ENCODE measurements around the gene ZNF556. TPM values are rescaled to one million over a fixed set of nuclear protein-coding genes. Genes with fewer than 3 reads are reported as not detected.

ZNF556 gene
- polyA plus RNA-seq, 1 donor (not counting 4 experiments of a cell fraction or from before 2014, with no cell fraction given), result 0.01 TPM

DNA sequence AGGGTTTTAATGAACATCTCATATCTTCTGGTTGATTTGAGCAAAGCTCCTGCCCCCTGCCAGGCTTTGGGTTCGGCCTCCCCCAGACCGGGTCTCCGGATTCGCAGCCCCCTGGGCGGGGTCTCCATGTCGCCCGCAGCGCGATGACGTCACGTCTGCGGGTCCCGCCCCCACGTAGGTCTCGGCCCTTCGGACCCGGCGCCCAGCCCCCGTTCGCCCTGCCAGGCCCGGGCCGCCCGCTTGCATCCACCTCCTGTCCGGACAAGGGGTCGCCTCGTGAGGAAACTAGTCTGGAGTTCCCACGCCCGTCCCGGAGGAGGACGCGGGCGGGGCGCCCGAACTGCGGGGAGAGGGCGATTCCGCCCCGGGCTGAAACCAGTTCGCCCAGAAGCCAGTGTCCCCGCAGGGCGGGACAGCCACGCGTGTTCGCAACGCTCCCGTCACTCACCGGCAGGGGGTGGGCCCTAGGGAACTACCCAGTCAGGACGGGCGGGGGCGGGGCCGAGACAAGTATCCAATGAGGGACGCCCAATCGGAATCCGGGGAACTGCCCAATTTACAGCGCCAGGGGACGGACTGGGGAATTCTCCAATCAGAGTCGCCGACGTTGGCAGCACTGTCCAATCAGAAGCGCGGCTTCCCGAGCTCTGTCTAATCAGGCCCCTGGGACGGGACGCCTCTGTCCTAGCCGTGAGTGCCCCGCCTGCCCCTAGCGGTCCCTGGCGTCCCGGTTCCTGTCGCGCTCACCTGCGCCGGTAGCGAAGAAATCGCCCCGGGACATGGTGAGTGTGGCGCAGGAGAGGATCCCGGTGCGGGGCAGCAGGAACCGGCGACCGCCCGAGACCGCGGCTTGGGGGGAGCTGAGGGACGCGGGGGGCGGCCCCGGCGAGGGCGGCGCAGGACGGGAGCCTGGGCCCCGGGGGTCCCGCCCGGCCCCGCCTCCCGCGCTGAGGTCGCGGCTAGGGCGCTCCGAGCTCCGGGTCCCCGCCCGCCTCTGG lies 26.0 kb upstream of the ZNF556 start, which contains the start of gene ZNF555:
Gene ZNF555 (plus strand): TSS at position 682 of the 998 bp plus-strand sequence. CDS start 98 bp downstream, at position 780.
- FAIRE-seq (peak; percentile 79), DNase-seq (ENCODE audit: low read depth, low spot score) (peak; percentile 87)
- Histone ChIP-seq H3K27me3 (ENCODE audit: control insufficient read depth, extremely low read depth, insufficient read depth, low read length) (no peaks in the 10 kb centered on the region), H3K36me3 (ENCODE audit: control insufficient read depth in 2 of 2, extremely low read depth in 1 of 2, insufficient read depth in 2 of 2, low read length in 2 of 2) (peaks cover 0 to 4% of the 10 kb centered on the region in 2 experiments), H2AFZ (ENCODE audit: control insufficient read depth, low read length) (peak within 1 kb of the TSS; percentile 74), H3K4me2 (ENCODE audit: control insufficient read depth, extremely low read depth, insufficient read depth, low read depth, low read length) (peak within 1 kb of the TSS; percentile 97), H4K20me1 (ENCODE audit: control insufficient read depth, extremely low read depth, insufficient read depth, low read length) (no peaks in the 10 kb centered on the region), H3K9me1 (ENCODE audit: control insufficient read depth, extremely low read depth, insufficient read depth, low read length) (no peaks in the 10 kb centered on the region), H3K9me3 (ENCODE audit: control insufficient read depth, low read depth, low read length) (peaks cover 3% of the 10 kb centered on the region), H3K27ac (ENCODE audit: control insufficient read depth, insufficient read depth, low read length) (peak within 1 kb of the TSS; percentile 61), H3K79me2 (ENCODE audit: control insufficient read depth, insufficient read depth, low read length) (peaks cover 13% of the 10 kb centered on the region), H3K4me1 (ENCODE audit: control insufficient read depth, extremely low read depth, insufficient read depth, low read length) (peaks cover 4% of the 10 kb centered on the region), H3K9ac (ENCODE audit: control insufficient read depth, extremely low read depth, insufficient read depth, low read length) (peak within 1 kb of the TSS; percentile 74), H3K4me3 (ENCODE audit: control insufficient read depth in 2 of 3, extremely low read depth in 1 of 3, insufficient read depth in 2 of 3, low read depth in 1 of 3, low read length in 3 of 3) (peak within 1 kb of the TSS; percentile 75 to 86 (median 78))
- no peak for TF ChIP-seq EZH2 (IDR thresholded peaks at IDR 0.05; ENCODE audit: low read length)
- TF ChIP-seq, protein P1, sequence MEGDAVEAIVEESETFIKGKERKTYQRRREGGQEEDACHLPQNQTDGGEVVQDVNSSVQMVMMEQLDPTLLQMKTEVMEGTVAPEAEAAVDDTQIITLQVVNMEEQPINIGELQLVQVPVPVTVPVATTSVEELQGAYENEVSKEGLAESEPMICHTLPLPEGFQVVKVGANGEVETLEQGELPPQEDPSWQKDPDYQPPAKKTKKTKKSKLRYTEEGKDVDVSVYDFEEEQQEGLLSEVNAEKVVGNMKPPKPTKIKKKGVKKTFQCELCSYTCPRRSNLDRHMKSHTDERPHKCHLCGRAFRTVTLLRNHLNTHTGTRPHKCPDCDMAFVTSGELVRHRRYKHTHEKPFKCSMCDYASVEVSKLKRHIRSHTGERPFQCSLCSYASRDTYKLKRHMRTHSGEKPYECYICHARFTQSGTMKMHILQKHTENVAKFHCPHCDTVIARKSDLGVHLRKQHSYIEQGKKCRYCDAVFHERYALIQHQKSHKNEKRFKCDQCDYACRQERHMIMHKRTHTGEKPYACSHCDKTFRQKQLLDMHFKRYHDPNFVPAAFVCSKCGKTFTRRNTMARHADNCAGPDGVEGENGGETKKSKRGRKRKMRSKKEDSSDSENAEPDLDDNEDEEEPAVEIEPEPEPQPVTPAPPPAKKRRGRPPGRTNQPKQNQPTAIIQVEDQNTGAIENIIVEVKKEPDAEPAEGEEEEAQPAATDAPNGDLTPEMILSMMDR (optimal IDR thresholded peaks at IDR 0.05 in 1 of 3, IDR thresholded peaks at IDR 0.05 in 1 of 3, conservative IDR thresholded peaks at IDR 0.05 in 1 of 3; ENCODE audit: extremely low read depth in 1 of 3, insufficient read depth in 2 of 3, low read length in 3 of 3), result peak; percentile 22 to 59 (median 54)
- dilution Hi-C loops (cut with MboI; ENCODE audit: extremely low pct_ligation_motif_present, low sequenced_read_pairs), result no loop called here

DNA sequence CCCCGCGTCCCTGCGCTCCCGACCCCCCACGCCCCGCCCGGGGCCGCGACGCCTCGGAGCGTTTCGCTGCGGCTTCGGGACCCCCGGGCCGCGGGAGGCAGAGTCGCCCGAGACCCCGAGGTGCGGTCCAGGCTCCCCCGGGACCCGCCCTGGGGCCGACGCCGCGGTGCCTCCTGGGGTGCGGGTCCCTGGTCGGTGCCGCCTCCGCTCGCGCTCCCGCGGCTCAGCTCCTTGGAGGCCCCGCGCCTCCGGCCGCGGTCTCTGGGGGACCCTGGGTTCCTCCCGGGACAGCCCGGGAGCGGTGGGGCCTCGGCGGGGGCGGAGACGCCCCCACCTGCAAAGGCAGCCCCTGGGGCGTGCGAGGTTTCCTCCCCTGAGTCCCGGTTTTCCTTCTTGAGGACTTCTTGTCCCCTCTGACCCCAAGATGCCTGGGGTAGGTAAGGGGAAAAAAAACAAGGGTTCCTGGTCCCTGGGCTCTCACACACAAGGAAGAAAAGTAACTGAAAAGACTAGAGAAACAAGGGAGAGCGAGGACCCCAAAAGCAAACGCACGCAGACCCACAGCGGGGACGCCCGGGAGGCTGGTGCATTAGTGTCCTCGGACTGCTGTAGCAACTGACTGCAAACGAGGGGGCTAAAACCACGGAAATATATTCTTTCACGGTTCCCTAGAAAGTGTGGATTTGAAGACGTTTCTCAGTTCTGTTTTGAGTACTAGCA lies 25.1 kb upstream of the ZNF556 start:
- dilution Hi-C loops (cut with MboI; ENCODE audit: extremely low pct_ligation_motif_present, low sequenced_read_pairs), result no loop called here
- DNase-seq (ENCODE audit: low read depth, low spot score) (no peak), FAIRE-seq (no peak)
- peaks cover 2% of the 10 kb centered on the region for H3K9me3 ChIP-seq (ENCODE audit: control insufficient read depth, low read depth, low read length)
- TF ChIP-seq, protein P1 (optimal IDR thresholded peaks at IDR 0.05 in 1 of 3, IDR thresholded peaks at IDR 0.05 in 1 of 3, conservative IDR thresholded peaks at IDR 0.05 in 1 of 3; ENCODE audit: extremely low read depth in 1 of 3, insufficient read depth in 2 of 3, low read length in 3 of 3), result no peak
- no peak for TF ChIP-seq EZH2 (IDR thresholded peaks at IDR 0.05; ENCODE audit: low read length)
- no peaks in the 10 kb centered on the region for H4K20me1 ChIP-seq (ENCODE audit: control insufficient read depth, extremely low read depth, insufficient read depth, low read length)
- peak overlapping the region; percentile 49 for H2AFZ ChIP-seq (ENCODE audit: control insufficient read depth, low read length)
- H3K27ac ChIP-seq (ENCODE audit: control insufficient read depth, insufficient read depth, low read length), result no peak overlapping the region
- H3K79me2 ChIP-seq (ENCODE audit: control insufficient read depth, insufficient read depth, low read length), result peaks cover 15% of the 10 kb centered on the region
- H3K27me3 ChIP-seq (ENCODE audit: control insufficient read depth, extremely low read depth, insufficient read depth, low read length), result no peaks in the 10 kb centered on the region
- H3K36me3 ChIP-seq (ENCODE audit: control insufficient read depth in 2 of 2, extremely low read depth in 1 of 2, insufficient read depth in 2 of 2, low read length in 2 of 2), result peaks cover 4% of the 10 kb centered on the region in 2 experiments
- no peaks in the 10 kb centered on the region for H3K9me1 ChIP-seq (ENCODE audit: control insufficient read depth, extremely low read depth, insufficient read depth, low read length)
- H3K4me3 ChIP-seq (ENCODE audit: control insufficient read depth in 2 of 3, extremely low read depth in 1 of 3, insufficient read depth in 2 of 3, low read depth in 1 of 3, low read length in 3 of 3), result peak overlapping the region; percentile 75 to 86 (median 77)
- peak overlapping the region; percentile 97 for H3K4me2 ChIP-seq (ENCODE audit: control insufficient read depth, extremely low read depth, insufficient read depth, low read depth, low read length)
- H3K9ac ChIP-seq (ENCODE audit: control insufficient read depth, extremely low read depth, insufficient read depth, low read length), result peak overlapping the region; percentile 74
- peaks cover 4% of the 10 kb centered on the region for H3K4me1 ChIP-seq (ENCODE audit: control insufficient read depth, extremely low read depth, insufficient read depth, low read length)
